Measurements from ENCODE around the gene ZMIZ1. TPM values are rescaled to one million over a fixed set of nuclear protein-coding genes. Genes with fewer than 3 reads are reported as not detected.

ZMIZ1 gene, protein sequence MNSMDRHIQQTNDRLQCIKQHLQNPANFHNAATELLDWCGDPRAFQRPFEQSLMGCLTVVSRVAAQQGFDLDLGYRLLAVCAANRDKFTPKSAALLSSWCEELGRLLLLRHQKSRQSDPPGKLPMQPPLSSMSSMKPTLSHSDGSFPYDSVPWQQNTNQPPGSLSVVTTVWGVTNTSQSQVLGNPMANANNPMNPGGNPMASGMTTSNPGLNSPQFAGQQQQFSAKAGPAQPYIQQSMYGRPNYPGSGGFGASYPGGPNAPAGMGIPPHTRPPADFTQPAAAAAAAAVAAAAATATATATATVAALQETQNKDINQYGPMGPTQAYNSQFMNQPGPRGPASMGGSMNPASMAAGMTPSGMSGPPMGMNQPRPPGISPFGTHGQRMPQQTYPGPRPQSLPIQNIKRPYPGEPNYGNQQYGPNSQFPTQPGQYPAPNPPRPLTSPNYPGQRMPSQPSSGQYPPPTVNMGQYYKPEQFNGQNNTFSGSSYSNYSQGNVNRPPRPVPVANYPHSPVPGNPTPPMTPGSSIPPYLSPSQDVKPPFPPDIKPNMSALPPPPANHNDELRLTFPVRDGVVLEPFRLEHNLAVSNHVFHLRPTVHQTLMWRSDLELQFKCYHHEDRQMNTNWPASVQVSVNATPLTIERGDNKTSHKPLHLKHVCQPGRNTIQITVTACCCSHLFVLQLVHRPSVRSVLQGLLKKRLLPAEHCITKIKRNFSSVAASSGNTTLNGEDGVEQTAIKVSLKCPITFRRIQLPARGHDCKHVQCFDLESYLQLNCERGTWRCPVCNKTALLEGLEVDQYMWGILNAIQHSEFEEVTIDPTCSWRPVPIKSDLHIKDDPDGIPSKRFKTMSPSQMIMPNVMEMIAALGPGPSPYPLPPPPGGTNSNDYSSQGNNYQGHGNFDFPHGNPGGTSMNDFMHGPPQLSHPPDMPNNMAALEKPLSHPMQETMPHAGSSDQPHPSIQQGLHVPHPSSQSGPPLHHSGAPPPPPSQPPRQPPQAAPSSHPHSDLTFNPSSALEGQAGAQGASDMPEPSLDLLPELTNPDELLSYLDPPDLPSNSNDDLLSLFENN
- total RNA-seq = 100 to 1,000 TPM in 1 of 9 donors, 10 to 100 TPM in 7, 1 to 10 TPM in 1; 6.6 to 113 (median 56.4) TPM
- polyA plus RNA-seq = 100 to 1,000 TPM in 1 of 3 donors, 10 to 100 TPM in 2; 17.9 to 109 (median 32.2) TPM
- long read RNA-seq, donor 1 = 0 reads
- long read RNA-seq, donor 2 = 0 reads
- long read RNA-seq, donor 3, partial matches to known transcripts = 7 of 7 reads
- long read RNA-seq, donor 3, other reads (novel, unspliced or antisense) = 0 of 7 reads
- long read RNA-seq, donor 4, partial matches to known transcripts = 1 of 15 reads
- long read RNA-seq, donor 4, other reads (novel, unspliced or antisense) = 14 of 15 reads
- long read RNA-seq, donor 5, partial matches to known transcripts = 38 of 41 reads
- long read RNA-seq, donor 5, other reads (novel, unspliced or antisense) = 3 of 41 reads
- long read RNA-seq, donor 6, partial matches to known transcripts = 9 of 9 reads
- long read RNA-seq, donor 6, other reads (novel, unspliced or antisense) = 0 of 9 reads
- long read RNA-seq, donor 7, partial matches to known transcripts = 0 of 1 reads
- long read RNA-seq, donor 7, other reads (novel, unspliced or antisense) = 0 of 1 reads
- long read RNA-seq, donor 8 = 0 reads
- long read RNA-seq, donor 9 = 0 reads
- long read RNA-seq, donor 10 = 0 reads

DNA sequence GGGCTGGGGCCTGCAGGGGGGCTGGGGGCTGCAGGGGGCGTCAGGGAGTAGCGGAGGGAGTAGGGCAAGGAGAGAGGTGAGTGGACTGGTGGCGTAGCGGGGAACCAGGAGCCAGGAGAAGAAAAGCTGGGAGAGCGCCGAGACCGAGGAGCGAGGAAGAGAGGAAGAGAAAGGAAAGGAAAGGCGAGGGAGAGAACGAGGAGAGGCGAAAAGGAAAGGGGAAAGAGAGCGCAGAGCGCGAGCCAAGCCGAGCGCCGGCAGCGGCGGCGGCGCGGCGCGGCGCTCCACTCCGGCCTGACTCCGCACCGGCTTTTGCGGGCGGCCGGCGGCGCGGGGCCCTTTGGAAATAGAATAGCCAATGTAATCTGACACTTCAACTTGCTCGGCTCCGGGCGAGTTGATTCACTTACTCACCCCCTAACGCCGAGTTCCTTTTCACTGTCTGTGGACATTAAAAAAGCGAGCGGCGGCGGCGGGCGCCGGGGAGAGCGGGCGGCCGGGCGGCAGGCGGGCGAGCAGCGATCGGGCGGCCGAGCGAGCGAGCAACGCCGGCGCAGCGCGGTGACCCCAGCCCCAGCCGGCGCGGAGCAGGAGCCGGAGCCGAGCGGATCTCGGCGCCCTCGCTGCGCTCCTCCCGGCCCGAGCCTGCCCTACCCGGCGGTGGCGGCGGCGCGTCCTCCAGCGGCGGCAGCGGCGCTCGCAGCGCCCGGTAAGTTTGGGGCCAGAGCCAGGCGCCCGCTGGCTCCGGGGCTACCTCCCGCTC is at the start of gene ZMIZ1:
TSS of gene ZMIZ1 (plus strand) at position 405 of the 763 bp plus-strand sequence. CDS start 132,667 bp downstream, outside the sequence.
- no peaks in the 10 kb centered on the region for H3K27me3 ChIP-seq
- peak within 1 kb of the TSS; percentile 77 to 99 (median 82) for H3K4me3 ChIP-seq
- 0 to 1% (median 1%) methylated on average over 33 to 92 of the region's 92 CpGs for WGBS, 4 donors
- intact Hi-C loops (cut with DNase I) = loop anchor here (10.0 kb wide), 2 partner anchors 64 to 94 kb away; no protein-coding TSS in a partner anchor
- H3K4me1 ChIP-seq (replicated peaks in 1 of 2) = peaks cover 32% of the 10 kb centered on the region in 2 donors
- peak; percentile 90 to 97 (median 93) for DNase-seq
- TF ChIP-seq, protein P1, sequence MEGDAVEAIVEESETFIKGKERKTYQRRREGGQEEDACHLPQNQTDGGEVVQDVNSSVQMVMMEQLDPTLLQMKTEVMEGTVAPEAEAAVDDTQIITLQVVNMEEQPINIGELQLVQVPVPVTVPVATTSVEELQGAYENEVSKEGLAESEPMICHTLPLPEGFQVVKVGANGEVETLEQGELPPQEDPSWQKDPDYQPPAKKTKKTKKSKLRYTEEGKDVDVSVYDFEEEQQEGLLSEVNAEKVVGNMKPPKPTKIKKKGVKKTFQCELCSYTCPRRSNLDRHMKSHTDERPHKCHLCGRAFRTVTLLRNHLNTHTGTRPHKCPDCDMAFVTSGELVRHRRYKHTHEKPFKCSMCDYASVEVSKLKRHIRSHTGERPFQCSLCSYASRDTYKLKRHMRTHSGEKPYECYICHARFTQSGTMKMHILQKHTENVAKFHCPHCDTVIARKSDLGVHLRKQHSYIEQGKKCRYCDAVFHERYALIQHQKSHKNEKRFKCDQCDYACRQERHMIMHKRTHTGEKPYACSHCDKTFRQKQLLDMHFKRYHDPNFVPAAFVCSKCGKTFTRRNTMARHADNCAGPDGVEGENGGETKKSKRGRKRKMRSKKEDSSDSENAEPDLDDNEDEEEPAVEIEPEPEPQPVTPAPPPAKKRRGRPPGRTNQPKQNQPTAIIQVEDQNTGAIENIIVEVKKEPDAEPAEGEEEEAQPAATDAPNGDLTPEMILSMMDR (IDR thresholded peaks at IDR 0.05) = peak in 3 of 6 experiments; percentile 29 to 40 (median 30)
- peak; percentile 93 to 96 for TF ChIP-seq POLR2A (IDR thresholded peaks at IDR 0.05)
- no peaks in the 10 kb centered on the region for H3K36me3 ChIP-seq (replicated peaks in 1 of 2)
- peak within 1 kb of the TSS; percentile 74 to 99 (median 91) for H3K27ac ChIP-seq
- no peaks in the 10 kb centered on the region for H3K9me3 ChIP-seq (replicated peaks in 1 of 3)

DNA sequence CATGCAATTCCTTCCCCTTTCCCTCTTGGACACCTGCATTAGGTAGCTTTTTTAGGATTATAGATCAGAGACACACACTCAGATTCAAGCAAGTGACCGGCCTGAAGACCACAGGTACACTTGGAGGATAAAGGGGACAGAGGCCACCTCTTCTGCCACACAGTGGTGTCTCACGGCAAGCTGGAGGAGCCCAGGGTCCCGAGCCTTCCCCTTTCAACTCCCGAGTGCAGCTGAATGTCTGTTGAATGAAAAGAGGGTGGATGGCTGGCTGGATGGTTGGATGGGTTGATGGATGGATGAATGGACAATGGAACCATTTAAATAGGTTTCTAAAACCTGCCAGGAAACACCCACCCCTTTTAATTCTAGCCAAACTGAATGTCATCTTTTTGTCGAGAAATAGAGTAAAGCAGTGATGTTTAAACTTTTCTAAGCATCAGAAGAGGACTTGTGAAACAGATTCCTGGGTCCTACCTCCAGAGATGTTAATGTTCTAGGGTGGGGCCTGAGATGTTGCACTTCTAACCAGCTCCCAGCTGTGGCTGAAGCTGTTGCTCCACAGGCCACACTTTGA is 49.2 kb upstream of the ZMIZ1 start:
- 92 to 99% (median 93%) methylated on average over 5 of the region's 5 CpGs for WGBS, 4 donors

More for the DNA sequence above, 49.2 kb upstream of the ZMIZ1 start:
- peak overlapping the region in 1 of 5 donors; percentile 6 for H3K27ac ChIP-seq
- H3K9me3 ChIP-seq (replicated peaks in 1 of 3) = no peaks in the 10 kb centered on the region
- H3K4me3 ChIP-seq = no peak overlapping the region
- DNase-seq = peak in 1 of 7 donors; percentile 6
- H3K27me3 ChIP-seq = no peaks in the 10 kb centered on the region
- peaks cover 0 to 16% of the 10 kb centered on the region in 2 donors for H3K4me1 ChIP-seq (replicated peaks in 1 of 2)
- intact Hi-C loops (cut with DNase I) = no loop called here
- no peaks in the 10 kb centered on the region for H3K36me3 ChIP-seq (replicated peaks in 1 of 2)
- TF ChIP-seq POLR2A (IDR thresholded peaks at IDR 0.05) = no peak
- TF ChIP-seq, protein P1 (IDR thresholded peaks at IDR 0.05) = no peak

Measured in adrenal gland (tissue), 19 donors.